ENCODE data around the gene ARHGAP42.

DNA sequence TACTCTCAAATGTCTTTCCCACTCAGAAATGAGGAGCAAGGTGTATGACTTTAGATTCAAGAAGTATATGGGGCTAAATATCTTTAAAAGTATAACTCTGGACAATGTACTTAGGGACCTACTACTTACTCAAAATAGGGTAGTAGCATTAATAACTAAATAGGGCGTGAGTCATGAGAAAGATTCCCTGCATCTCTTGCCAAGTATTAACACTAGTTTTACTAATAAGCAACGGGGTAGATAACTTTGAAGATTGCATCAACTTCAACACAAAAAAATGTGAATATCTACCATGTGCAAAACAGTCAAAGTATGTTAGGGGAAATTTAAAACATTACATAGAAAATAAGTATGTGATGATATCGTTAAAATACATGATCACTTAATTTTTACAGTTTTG is 342.9 kb downstream of the ARHGAP42 start:
- no peak for TF ChIP-seq CTCF (IDR thresholded peaks at IDR 0.05)
- TF ChIP-seq TCF7L2 (IDR thresholded peaks at IDR 0.05; ENCODE audit: low read depth, low read length): no peak
- TF ChIP-seq POLR2AphosphoS5 (IDR thresholded peaks at IDR 0.05; ENCODE audit: low read depth, low read length): no peak
- TF ChIP-seq, protein P1, sequence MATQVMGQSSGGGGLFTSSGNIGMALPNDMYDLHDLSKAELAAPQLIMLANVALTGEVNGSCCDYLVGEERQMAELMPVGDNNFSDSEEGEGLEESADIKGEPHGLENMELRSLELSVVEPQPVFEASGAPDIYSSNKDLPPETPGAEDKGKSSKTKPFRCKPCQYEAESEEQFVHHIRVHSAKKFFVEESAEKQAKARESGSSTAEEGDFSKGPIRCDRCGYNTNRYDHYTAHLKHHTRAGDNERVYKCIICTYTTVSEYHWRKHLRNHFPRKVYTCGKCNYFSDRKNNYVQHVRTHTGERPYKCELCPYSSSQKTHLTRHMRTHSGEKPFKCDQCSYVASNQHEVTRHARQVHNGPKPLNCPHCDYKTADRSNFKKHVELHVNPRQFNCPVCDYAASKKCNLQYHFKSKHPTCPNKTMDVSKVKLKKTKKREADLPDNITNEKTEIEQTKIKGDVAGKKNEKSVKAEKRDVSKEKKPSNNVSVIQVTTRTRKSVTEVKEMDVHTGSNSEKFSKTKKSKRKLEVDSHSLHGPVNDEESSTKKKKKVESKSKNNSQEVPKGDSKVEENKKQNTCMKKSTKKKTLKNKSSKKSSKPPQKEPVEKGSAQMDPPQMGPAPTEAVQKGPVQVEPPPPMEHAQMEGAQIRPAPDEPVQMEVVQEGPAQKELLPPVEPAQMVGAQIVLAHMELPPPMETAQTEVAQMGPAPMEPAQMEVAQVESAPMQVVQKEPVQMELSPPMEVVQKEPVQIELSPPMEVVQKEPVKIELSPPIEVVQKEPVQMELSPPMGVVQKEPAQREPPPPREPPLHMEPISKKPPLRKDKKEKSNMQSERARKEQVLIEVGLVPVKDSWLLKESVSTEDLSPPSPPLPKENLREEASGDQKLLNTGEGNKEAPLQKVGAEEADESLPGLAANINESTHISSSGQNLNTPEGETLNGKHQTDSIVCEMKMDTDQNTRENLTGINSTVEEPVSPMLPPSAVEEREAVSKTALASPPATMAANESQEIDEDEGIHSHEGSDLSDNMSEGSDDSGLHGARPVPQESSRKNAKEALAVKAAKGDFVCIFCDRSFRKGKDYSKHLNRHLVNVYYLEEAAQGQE (IDR thresholded peaks at IDR 0.05; ENCODE audit: insufficient read depth in 1 of 2, low read depth in 2 of 2, low read length in 1 of 2): no peak
- no peak for TF ChIP-seq SIN3A (IDR thresholded peaks at IDR 0.05; ENCODE audit: borderline replicate concordance, insufficient read depth, low read depth, low read length)

All from Panc1 (cell line).